ENCODE data around the gene CIAO2A.

CIAO2A gene

GRCh38 chr15:64045101-64045435 is 48.6 kb downstream of the CIAO2A start:
- DNase-seq (ENCODE audit: extremely low read depth in 1 of 2, low read depth in 1 of 2) = no peak

DNA sequence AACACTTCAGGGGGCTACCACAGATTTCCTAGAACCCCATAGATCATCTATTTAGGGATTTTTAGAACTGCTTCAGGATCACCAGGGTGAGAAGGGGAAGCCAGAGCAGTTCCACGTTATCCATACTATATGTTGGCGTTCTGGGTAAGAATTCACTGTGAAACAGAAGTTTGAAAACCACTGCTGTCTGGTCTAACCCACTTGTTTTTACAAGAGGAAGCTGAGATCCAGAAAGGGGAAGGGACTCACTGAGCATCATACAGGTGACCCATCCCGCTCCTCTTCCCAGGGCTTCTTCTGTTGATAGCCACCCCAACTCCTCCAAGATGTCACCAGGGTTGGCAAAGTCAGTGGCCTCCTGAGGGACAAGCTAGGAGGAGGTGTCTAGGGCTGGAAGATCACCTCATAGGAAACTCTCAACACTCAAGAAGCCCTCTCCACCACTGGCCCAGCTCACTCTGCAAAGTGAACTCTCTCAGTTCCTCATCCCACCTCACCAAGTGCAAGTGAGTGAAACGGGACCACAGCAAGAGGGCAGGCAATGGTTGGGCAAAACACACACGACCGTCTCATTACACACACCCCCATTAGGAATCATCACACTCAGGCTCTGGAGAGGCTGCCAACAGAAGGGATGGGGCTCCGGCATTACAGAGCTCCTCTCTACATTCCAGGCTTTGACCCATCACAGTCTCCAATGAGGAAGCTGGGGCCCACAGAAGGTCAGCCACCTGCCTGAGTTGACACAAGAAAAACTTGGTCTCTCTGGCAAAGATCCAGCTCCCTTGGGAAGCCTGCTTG is 49.1 kb downstream of the CIAO2A start:
- DNase-seq (ENCODE audit: extremely low read depth in 1 of 2, low read depth in 1 of 2) = no peak

DNA sequence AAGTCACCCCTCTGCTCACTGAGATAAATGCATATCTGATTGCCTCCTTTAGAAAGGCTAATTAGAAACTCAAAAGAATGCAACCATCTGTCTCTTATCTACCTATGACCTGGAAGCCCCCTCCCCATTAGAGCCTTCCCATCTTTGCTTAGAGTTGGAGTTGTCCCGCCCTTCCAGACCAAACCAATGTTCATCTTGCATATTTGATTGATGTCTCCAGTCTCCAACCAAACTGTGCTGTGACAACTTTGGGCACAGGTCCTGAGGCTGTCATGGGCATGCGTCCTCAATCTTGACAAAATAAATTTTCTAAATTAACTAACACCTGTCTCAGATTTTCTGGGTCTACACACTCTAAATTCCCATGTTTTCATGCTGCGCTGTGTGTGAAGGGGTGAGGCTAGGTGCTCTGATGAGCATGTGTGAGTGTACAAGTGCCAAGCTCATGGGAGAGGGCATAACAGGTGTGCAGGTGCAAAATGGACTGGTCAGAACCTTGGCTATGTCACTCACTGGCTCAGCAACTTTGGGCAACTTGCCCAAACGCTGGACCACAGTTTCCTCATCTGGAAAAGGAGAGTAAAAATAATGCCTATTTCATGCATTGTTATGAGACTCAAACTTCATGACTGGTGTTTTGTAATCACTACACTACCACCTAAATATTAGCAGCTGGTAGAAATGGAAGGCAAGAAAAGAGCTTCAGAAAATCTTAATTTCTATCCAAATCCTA is 54.6 kb downstream of the CIAO2A start:
- DNase-seq (ENCODE audit: extremely low read depth in 1 of 2, low read depth in 1 of 2) = no peak

DNA sequence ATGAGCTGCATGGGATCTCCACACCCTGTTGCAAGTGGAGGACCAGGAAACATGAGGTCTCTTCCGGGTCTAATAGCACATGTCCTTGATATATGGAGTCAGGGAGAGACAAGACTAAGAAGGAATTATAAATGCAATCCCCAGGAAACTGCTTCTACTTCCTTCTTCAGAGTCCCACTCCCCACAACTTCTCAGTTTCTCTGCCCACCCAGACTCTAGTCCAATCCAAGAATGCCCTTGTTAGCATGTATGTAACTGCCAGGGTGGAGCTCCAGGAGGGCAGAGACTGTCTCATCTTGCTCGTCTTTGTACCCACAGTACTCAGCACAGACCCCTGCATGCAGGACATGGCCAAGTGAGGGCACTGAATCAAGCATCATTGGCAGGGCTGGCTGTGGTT is 55.7 kb downstream of the CIAO2A start:
- DNase-seq (ENCODE audit: extremely low read depth in 1 of 2, low read depth in 1 of 2) = no peak

DNA sequence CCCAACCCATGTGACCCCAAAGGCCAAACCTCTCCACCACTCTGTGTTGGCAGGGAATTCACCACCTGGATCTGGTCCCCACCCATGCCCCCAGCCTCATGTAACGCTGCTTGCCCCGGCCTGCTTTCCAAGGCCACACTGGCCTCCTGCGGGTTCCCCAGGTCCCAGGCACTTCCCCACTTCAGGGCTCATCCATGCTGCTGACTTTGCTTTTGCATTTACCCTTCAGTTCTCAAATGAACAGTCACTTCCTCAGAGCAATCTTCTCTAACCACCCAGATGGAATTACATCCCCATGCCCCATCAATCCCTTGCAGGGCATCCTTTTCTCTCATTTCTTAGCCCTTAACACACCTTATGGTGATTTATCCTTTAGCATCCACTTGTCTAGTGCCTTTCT is 56.5 kb downstream of the CIAO2A start:
- no peak for DNase-seq (ENCODE audit: extremely low read depth in 1 of 2, low read depth in 1 of 2)

GRCh38 chr15:64035525-64035924 is 58.1 kb downstream of the CIAO2A start:
- no peak for DNase-seq (ENCODE audit: extremely low read depth in 1 of 2, low read depth in 1 of 2)

DNA sequence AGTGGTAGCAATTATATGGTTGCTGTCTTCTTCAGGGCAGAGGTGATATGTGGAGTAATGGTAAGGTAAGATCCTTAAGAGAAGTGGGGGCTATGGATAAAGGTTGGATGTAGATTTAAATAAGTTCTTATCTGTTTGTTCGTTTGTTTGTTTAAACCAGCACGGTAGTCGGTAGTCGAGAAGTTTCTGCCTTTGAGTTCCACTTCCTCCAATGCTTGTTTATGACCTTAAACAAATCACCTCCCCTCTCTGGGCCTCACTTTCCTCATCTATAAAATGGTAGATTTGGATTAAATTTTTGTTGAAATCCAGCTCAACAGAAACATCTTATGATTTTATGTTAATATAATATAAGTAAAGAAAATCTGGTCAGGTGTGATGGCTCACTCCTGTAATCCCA is 59.1 kb downstream of the CIAO2A start:
- DNase-seq (ENCODE audit: extremely low read depth in 1 of 2, low read depth in 1 of 2) = no peak

- no peak for DNase-seq (ENCODE audit: extremely low read depth in 1 of 2, low read depth in 1 of 2)
Measured at GRCh38 chr15:64032329-64032728, 61.3 kb downstream of the CIAO2A start.

DNA sequence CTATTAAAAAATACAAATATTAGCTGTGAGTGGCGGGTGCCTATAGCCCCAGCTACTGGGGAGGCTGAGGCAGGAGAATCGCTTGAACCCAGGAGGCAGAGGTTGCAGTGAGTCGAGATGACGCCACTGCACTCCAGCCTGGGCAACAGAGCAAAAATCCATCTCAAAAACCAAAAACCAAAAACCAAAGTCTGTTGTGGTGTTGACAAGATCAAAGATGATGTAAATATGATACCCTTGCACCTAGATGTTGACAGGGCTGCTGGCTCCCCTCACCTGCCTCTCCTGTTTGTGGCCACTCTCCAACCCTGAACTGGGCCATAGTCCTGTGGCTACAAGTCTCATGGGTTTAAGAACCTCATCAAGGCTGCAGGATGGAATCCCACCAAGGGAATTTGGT is 63.5 kb downstream of the CIAO2A start:
- no peak for DNase-seq (ENCODE audit: extremely low read depth in 1 of 2, low read depth in 1 of 2)

- no peak for DNase-seq (ENCODE audit: extremely low read depth in 1 of 2, low read depth in 1 of 2)
Measured at GRCh38 chr15:64029633-64030032, 64.0 kb downstream of the CIAO2A start.

DNA sequence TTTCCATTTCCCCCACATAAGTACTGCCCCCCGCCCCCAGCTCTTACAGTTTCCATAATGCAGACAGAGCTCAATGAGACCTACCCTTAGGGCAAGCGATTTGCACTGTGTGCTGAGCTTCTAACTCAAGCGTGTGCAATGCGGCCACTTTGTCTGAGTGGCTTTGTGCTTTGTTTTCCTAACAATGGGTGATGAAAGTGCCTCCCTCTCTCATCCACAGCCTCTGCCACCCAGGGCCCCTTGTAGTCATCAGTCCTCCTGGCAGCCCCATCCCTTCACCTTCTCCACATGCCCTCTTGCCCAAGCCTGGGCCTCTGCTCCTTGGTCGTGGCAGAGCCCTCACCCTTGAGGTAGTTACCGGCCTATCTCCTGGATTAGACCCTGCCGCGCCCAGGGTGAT is 64.5 kb downstream of the CIAO2A start:
- no peak for DNase-seq (ENCODE audit: extremely low read depth in 1 of 2, low read depth in 1 of 2)

GRCh38 chr15:64026591-64026990 is 67.0 kb downstream of the CIAO2A start:
- DNase-seq (ENCODE audit: extremely low read depth in 1 of 2, low read depth in 1 of 2) = no peak

DNA sequence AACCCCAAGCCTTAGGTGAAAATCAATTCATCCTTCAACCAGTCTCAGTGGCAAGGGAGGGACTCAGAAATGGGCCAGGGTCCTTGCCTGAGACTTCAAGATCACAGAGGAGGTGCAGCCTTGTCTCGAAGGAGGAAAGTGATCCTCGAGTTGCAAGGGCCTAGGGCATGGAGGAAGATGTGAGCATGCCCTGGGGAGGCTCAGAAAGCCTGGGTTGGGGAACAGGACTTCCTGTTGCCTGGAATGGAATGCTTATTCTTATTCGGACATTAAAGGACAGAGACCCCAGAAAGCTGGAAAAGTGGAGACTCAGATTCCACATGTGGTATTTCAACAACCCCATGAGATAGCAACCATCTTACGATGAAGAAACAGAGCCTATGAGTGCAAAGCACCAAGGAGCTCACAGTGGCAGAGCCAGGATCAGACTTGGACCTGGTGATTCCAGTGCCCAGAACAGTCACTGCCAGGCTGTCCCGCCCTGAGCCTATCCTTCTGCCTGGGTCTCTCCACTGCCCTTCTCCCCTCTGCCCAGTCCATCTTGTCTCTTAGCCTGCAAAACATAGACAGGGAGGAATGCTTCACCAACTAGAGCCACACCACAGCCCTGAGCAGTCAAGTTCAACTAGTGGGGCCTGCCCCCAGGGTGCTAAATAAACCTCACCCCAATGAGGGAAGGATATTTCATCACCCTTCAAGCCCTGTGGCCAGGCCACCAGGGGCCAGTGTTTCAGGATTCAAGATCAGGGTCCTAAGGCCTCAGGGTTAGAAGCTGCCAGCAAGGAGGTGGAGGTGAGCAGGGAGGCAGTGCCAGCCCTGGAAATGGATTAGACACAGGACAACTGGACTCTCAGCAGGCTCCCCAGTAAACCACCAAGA is 69.2 kb downstream of the CIAO2A start:
- no peak for DNase-seq (ENCODE audit: extremely low read depth in 1 of 2, low read depth in 1 of 2)

GRCh38 chr15:64023220-64023619 is 70.4 kb downstream of the CIAO2A start:
- DNase-seq (ENCODE audit: extremely low read depth in 1 of 2, low read depth in 1 of 2) = no peak

DNA sequence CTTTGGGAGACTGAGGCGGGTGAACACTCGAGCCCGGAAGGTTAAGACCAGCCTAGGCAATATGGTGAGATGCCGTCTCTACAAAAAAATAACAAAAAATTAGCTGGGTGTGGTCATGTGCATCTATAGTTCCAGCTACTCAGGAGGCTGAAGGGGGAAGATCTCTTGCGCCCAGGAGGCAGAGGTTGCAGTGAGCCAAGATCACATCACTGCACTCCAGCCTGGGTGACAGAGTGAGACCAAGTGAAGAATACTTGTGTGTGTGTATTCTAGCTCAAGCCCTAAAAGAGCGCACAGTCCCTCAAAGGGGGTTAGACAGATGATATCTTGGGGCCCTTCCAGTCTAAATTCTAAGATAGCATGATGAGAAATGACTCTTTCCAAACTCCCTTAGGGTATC is 71.1 kb downstream of the CIAO2A start:
- DNase-seq (ENCODE audit: extremely low read depth in 1 of 2, low read depth in 1 of 2) = no peak
